ENCODE measurements around the gene LCE7A.

LCE7A gene

DNA sequence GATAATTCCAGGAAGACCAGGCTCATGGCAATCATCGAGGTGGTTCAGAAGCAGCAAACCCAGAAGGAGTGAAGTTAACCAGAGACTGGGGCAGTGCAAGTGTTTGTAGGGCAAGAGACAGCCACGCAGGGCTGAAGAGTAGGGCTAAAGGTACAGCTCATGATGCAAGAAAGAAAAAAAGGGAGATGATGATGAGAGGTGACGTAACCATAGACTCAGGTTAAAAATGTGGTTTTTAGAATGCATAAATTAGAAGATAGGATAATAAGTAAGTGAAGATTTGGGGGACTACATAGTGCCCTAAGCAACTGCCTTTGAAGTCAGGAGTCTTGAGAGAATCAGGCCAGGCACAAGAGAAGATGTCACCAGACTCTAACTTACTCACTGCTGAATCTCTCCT, 333 bp downstream of the LCE7A start:
- 100% methylated on average over 1 of the region's 3 CpGs for WGBS (ENCODE audit: insufficient coverage, insufficient read length)
- H3K9me3 ChIP-seq (ENCODE audit: control insufficient read depth, insufficient read depth, low read length), result peaks cover 6% of the 10 kb centered on the region

DNA sequence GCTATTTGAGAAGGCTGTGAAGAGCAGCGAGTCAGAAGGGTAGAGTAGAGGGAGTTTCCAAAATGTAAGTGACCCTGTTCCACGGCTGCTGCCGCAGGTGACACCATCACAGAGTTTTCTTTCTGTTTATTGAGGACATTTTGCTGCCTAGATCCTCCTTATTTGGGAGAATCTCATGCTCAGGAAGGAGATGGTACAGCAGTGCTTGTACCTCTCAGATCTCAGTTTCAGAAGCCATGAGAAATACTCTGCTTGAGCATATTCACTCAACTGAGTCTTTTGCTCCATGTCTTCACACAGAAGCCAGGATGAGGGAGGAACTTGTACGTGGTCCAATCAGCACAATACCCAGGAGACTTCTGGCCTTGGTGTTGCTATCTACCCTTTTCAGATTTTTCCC, 1.6 kb downstream of the LCE7A start:
- WGBS (ENCODE audit: insufficient coverage, insufficient read length), result no CpG with 5 or more reads among the region's 4 CpGs
- no peak overlapping the region for H3K4me3 ChIP-seq (ENCODE audit: low read length)
- H3K27me3 ChIP-seq (ENCODE audit: control insufficient read depth, insufficient read depth, low read length), result no peaks in the 10 kb centered on the region
- no peak for DNase-seq (ENCODE audit: low read depth, low spot score)
- peaks cover 6% of the 10 kb centered on the region for H3K9me3 ChIP-seq (ENCODE audit: control insufficient read depth, insufficient read depth, low read length)
- no peak overlapping the region for H3K27ac ChIP-seq (ENCODE audit: low read length)
- H3K4me1 ChIP-seq (ENCODE audit: control insufficient read depth, insufficient read depth, low read length), result no peaks in the 10 kb centered on the region; the same call in 1 of the 2 replicates
- H3K36me3 ChIP-seq (ENCODE audit: control insufficient read depth, insufficient read depth, low read length), result no peaks in the 10 kb centered on the region

More for the DNA sequence above, 333 bp downstream of the LCE7A start:
- H3K4me1 ChIP-seq (ENCODE audit: control insufficient read depth, insufficient read depth, low read length), result no peaks in the 10 kb centered on the region; the same call in 1 of the 2 replicates
- no peaks in the 10 kb centered on the region for H3K27me3 ChIP-seq (ENCODE audit: control insufficient read depth, insufficient read depth, low read length)
- no peak overlapping the region for H3K4me3 ChIP-seq (ENCODE audit: low read length)
- H3K36me3 ChIP-seq (ENCODE audit: control insufficient read depth, insufficient read depth, low read length), result no peaks in the 10 kb centered on the region
- H3K27ac ChIP-seq (ENCODE audit: low read length), result no peak overlapping the region
- no peak for DNase-seq (ENCODE audit: low read depth, low spot score)

DNA sequence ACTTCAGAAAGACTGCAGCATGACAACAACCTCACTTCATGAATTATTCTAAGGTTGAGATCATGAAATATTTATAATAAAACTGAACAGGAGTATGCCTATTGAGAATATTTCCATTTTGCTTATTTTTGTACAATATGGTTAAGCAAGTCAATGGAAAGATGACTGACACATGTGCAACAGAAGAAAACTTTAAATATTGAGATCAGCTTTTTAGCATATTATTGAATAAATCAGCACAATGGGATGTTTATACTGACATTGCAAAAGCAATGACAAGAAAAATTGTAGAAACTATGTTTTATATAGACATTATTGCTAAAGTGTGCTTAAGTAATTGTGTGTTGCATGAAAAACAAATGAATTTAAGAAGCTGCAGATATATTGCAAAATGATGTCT, 4.6 kb downstream of the LCE7A start:
- no peak overlapping the region for H3K4me3 ChIP-seq (ENCODE audit: low read length)
- H3K4me1 ChIP-seq (ENCODE audit: control insufficient read depth, insufficient read depth, low read length), result no peaks in the 10 kb centered on the region; the same call in 1 of the 2 replicates
- H3K27ac ChIP-seq (ENCODE audit: low read length), result no peak overlapping the region
- DNase-seq (ENCODE audit: low read depth, low spot score), result no peak
- peaks cover 1% of the 10 kb centered on the region; the same call in 1 of the 2 replicates for H3K9me3 ChIP-seq (ENCODE audit: control insufficient read depth, insufficient read depth, low read length)
- no peaks in the 10 kb centered on the region for H3K27me3 ChIP-seq (ENCODE audit: control insufficient read depth, insufficient read depth, low read length)
- no peaks in the 10 kb centered on the region for H3K36me3 ChIP-seq (ENCODE audit: control insufficient read depth, insufficient read depth, low read length)

DNA sequence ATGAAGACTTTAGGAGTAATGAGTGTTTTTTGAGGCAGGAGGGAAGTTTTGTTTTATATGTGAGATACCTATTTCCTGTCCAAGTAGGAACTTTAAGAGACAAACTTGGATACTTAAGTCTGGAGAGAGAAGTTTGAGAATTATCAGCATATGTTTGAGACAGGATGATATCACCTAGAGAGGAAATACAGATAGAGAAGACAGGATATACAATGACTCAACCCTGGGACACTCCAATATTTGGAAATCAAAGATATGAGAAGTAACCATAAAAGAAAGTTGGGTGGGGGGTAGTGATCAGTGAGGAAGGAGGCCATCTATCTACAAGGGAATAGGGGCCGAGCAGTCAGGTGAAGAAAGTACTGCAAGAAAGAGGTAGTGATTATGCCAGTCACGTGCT, 6.5 kb downstream of the LCE7A start:
- no peak overlapping the region for H3K27ac ChIP-seq (ENCODE audit: low read length)
- H3K9me3 ChIP-seq (ENCODE audit: control insufficient read depth, insufficient read depth, low read length), result no peaks in the 10 kb centered on the region
- H3K4me1 ChIP-seq (ENCODE audit: control insufficient read depth, insufficient read depth, low read length), result no peaks in the 10 kb centered on the region
- H3K27me3 ChIP-seq (ENCODE audit: control insufficient read depth, insufficient read depth, low read length), result no peaks in the 10 kb centered on the region
- H3K36me3 ChIP-seq (ENCODE audit: control insufficient read depth, insufficient read depth, low read length), result no peaks in the 10 kb centered on the region
- DNase-seq (ENCODE audit: low read depth, low spot score), result no peak
- WGBS (ENCODE audit: insufficient coverage, insufficient read length), result no CpG with 5 or more reads among the region's 2 CpGs
- H3K4me3 ChIP-seq (ENCODE audit: low read length), result no peak overlapping the region

DNA sequence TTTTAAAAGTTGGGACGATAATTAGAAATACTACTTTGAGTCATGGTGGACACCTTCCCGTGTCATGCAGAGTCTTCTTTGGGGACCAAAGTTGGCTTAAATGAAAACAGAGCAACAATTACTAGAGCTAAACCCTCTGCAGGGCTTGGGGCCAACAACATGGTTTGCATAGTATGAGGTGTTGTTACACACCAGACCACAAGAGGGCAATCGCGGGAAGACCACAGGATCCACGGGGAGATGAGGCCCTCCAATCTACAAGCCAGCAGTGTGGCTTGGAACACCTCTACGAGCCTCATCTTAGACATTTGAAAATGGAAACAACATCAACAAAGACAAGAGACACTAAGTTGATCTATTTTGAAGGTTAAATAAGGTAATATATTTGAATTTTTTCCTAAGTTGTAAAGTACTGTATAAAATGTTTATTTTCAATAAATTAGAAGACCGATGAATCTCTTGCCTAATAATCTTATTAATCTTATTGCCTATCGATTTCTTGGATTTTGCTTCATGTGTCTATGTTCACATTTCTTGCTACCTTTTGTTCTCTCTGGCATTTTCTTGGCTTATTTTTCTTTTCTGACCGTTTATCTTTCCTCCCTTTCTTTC, 10.1 kb downstream of the LCE7A start:
- H3K36me3 ChIP-seq (ENCODE audit: control insufficient read depth, insufficient read depth, low read length), result no peaks in the 10 kb centered on the region
- H3K4me1 ChIP-seq (ENCODE audit: control insufficient read depth, insufficient read depth, low read length), result no peaks in the 10 kb centered on the region
- H3K27ac ChIP-seq (ENCODE audit: low read length), result no peak overlapping the region
- H3K4me3 ChIP-seq (ENCODE audit: low read length), result no peak overlapping the region
- no peaks in the 10 kb centered on the region for H3K9me3 ChIP-seq (ENCODE audit: control insufficient read depth, insufficient read depth, low read length)
- no peaks in the 10 kb centered on the region for H3K27me3 ChIP-seq (ENCODE audit: control insufficient read depth, insufficient read depth, low read length)
- DNase-seq (ENCODE audit: low read depth, low spot score), result peak; percentile 61
- no CpG with 5 or more reads among the region's 9 CpGs for WGBS (ENCODE audit: insufficient coverage, insufficient read length)

DNA sequence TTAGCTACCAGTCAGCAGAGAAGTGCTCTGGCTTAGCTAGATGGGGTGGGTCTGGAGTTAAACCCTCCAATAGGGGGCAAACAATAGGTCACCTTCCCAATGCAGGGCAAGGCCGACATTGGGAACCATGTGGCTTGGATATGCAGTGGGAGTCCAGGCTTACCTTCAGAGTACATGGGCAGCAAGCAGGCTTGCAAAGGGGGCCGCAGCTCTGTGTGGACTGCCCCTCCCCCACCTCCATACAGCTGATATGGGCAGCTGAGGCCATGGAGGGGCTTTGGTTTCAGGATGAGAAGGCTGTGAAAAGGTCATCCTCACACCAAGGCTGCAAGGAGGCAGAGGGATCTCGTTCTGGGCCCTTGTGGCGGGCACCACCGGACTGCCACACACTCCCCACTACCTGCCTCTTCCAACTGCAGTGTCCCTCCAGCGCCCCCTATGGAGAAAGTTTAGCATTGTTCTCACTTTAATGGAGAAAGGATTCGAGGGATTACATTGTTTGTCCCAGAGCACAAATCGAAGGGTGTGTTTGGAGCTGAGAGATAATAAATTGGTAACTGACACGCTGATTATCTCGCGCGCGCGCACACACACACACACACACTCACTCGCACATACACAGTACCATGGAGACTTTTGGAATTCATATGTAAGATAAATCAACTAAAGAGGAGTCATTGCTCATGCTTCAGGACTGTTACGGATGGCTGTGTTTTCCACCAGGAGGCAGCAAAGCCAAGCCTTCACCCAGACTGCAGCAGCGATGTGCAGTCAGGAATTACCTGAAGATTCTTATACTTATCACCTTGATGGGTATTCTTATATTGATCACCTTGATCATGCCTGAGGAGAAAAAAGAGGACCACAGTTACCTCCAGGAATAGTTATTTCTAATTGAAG, 11.3 kb downstream of the LCE7A start:
- H3K36me3 ChIP-seq (ENCODE audit: control insufficient read depth, insufficient read depth, low read length), result no peaks in the 10 kb centered on the region
- no peak overlapping the region for H3K4me3 ChIP-seq (ENCODE audit: low read length)
- H3K4me1 ChIP-seq (ENCODE audit: control insufficient read depth, insufficient read depth, low read length), result no peaks in the 10 kb centered on the region
- WGBS (ENCODE audit: insufficient coverage, insufficient read length), result no CpG with 5 or more reads among the region's 17 CpGs
- DNase-seq (ENCODE audit: low read depth, low spot score), result peak; percentile 37
- no peaks in the 10 kb centered on the region for H3K9me3 ChIP-seq (ENCODE audit: control insufficient read depth, insufficient read depth, low read length)
- no peaks in the 10 kb centered on the region for H3K27me3 ChIP-seq (ENCODE audit: control insufficient read depth, insufficient read depth, low read length)
- H3K27ac ChIP-seq (ENCODE audit: low read length), result no peak overlapping the region

DNA sequence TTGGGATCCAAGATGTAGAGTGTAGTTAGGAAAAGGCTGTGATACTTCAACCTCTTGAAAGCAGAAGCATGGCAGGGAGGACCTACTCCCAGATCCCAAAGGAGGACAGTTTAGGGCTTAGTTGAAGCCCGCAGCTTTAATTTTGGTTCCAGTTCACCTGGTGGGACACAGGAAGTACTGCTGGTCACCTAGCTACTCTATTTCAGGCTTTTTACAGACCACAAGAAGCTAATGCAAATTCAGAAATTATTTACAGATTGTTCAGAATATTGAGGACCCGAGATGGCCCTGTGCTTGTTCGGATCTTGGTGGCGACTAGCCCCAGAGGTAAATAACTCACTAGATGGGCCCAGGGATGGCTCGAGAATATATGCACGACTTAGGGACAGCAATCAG, 11.9 kb downstream of the LCE7A start:
- Histone ChIP-seq H3K4me1 (ENCODE audit: control insufficient read depth, insufficient read depth, low read length) (no peaks in the 10 kb centered on the region), H3K27me3 (ENCODE audit: control insufficient read depth, insufficient read depth, low read length) (no peaks in the 10 kb centered on the region), H3K9me3 (ENCODE audit: control insufficient read depth, insufficient read depth, low read length) (no peaks in the 10 kb centered on the region), H3K27ac (ENCODE audit: low read length) (no peak overlapping the region), H3K4me3 (ENCODE audit: low read length) (no peak overlapping the region), H3K36me3 (ENCODE audit: control insufficient read depth, insufficient read depth, low read length) (no peaks in the 10 kb centered on the region)
- no peak for DNase-seq (ENCODE audit: low read depth, low spot score)
- no CpG with 5 or more reads among the region's 6 CpGs for WGBS (ENCODE audit: insufficient coverage, insufficient read length)

DNA sequence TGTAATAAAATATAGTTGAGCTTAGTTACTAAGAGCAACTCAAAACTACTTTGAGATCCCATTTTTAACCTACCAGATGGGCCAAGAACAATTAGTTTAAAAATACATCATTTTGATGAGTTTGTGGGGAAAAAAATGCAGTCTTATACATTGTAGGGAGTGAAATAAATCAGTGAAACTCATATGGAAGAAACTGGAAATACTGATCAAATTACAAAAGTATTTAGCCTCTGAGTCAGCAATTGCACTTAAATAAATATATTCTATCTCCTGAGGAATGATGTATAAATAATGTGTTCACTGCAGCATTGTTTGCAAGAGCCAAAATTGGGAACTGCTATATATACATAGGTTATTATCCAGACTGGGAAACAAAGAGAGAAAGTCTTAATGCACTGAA, 13.7 kb downstream of the LCE7A start:
- Histone ChIP-seq H3K27me3 (ENCODE audit: control insufficient read depth, insufficient read depth, low read length) (no peaks in the 10 kb centered on the region), H3K9me3 (ENCODE audit: control insufficient read depth, insufficient read depth, low read length) (no peaks in the 10 kb centered on the region), H3K4me3 (ENCODE audit: low read length) (no peak overlapping the region), H3K36me3 (ENCODE audit: control insufficient read depth, insufficient read depth, low read length) (no peaks in the 10 kb centered on the region), H3K4me1 (ENCODE audit: control insufficient read depth, insufficient read depth, low read length) (no peaks in the 10 kb centered on the region), H3K27ac (ENCODE audit: low read length) (no peak overlapping the region)
- no peak for DNase-seq (ENCODE audit: low read depth, low spot score)

DNA sequence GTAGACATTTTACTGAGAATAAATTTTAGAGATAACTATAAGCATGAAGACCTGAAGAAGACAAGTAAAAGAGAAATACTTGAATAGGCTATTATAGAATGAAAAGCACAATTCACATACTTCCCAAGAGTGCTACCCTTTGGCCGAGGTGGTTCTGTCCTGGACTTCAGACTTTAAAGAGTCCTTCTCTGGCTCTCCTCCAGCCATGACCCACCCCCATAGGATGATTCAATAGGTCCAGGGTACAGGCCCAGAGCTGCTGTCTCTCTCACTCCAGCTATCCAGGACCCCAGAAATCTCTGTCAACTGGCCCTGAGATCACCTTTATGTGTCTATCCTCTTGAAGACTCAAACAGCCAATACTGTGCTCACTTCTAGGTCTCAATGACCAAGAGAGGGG, 17.0 kb downstream of the LCE7A start:
- WGBS (ENCODE audit: insufficient coverage, insufficient read length), result no CpG with 5 or more reads among the region's 1 CpG
- H3K4me3 ChIP-seq (ENCODE audit: low read length), result no peak overlapping the region
- no peaks in the 10 kb centered on the region for H3K4me1 ChIP-seq (ENCODE audit: control insufficient read depth, insufficient read depth, low read length)
- H3K9me3 ChIP-seq (ENCODE audit: control insufficient read depth, insufficient read depth, low read length), result no peaks in the 10 kb centered on the region
- no peak for DNase-seq (ENCODE audit: low read depth, low spot score)
- H3K36me3 ChIP-seq (ENCODE audit: control insufficient read depth, insufficient read depth, low read length), result no peaks in the 10 kb centered on the region
- H3K27ac ChIP-seq (ENCODE audit: low read length), result no peak overlapping the region
- H3K27me3 ChIP-seq (ENCODE audit: control insufficient read depth, insufficient read depth, low read length), result no peaks in the 10 kb centered on the region

DNA sequence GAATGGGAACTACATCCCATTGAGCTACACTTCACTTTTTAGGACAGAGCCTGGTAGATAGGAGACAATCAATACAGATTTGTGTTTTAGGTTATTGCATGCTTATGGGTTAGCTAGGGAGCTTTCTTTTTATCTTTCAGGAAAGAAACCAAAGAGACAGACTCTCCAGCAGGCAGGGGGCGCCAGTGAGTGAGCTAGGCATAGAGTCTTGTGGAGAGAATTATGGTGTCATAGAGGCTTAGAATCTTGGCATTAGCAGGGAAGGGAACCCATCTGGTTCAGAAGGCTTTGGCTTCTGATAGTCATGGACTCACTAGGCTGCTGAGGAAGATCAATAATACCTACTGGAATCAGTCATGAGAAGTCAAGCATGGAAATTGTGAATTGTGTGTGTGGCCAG, 18.2 kb downstream of the LCE7A start, which contains the start of gene SMCP:
Gene SMCP, plus strand, starts transcription at position 281 of the 400 bp plus-strand sequence. CDS start 6,101 bp downstream, outside the sequence.
- H3K4me3 ChIP-seq (ENCODE audit: low read length), result no peak within 1 kb of the TSS
- H3K9me3 ChIP-seq (ENCODE audit: control insufficient read depth, insufficient read depth, low read length), result no peaks in the 10 kb centered on the region
- no peaks in the 10 kb centered on the region for H3K4me1 ChIP-seq (ENCODE audit: control insufficient read depth, insufficient read depth, low read length)
- DNase-seq (ENCODE audit: low read depth, low spot score), result peak; percentile 22
- no CpG with 5 or more reads among the region's 1 CpG for WGBS (ENCODE audit: insufficient coverage, insufficient read length)
- no peak within 1 kb of the TSS for H3K27ac ChIP-seq (ENCODE audit: low read length)
- no peaks in the 10 kb centered on the region for H3K27me3 ChIP-seq (ENCODE audit: control insufficient read depth, insufficient read depth, low read length)
- no peaks in the 10 kb centered on the region for H3K36me3 ChIP-seq (ENCODE audit: control insufficient read depth, insufficient read depth, low read length)
